ENCODE data around the gene ALAS1. TPM values are rescaled to one million over a fixed set of nuclear protein-coding genes. Genes with fewer than 3 reads are reported as not detected.

The ALAS1 gene
- total RNA-seq, 2 experiments from 2014 or later = 34.4 to 43.6 TPM

DNA sequence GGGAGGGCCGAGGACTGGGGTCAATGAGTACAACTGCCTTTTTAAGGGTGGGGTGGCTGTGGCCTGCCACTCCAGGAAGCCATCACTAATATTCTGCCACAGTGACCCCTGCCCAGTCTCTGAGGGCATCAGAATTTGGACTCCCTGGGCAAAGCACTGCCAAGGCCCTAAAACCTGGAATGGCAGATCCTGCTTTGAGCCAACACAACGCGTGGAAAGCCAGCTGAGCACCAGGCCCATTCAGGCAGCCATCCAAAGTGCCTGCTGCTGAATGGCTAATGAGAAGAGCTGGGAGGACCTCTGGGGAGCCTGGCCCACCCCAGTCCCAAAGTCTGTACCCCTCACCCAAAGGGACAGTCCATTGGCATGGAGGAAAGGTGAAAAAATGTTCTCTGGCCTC is 36.0 kb downstream of the ALAS1 start:
- Histone ChIP-seq H3K79me2 (ENCODE audit: insufficient read depth, low read depth, low read length) (peaks cover 22% of the 10 kb centered on the region; the same call in 1 of the 2 replicates), H3K36me3 (ENCODE audit: insufficient read depth, low read length) (peaks cover 44% of the 10 kb centered on the region), H4K20me1 (ENCODE audit: insufficient read depth, low read length) (no peaks in the 10 kb centered on the region), H3K4me1 (ENCODE audit: insufficient read depth, low read length, poor library complexity, severe bottlenecking) (peaks cover 16% of the 10 kb centered on the region), H3K9me3 (ENCODE audit: low read length) (no peaks in the 10 kb centered on the region), H2AFZ (ENCODE audit: low read length) (no peak overlapping the region), H3K4me2 (ENCODE audit: low read length) (no peak overlapping the region), H3K9me2 (ENCODE audit: insufficient read depth, low read length) (no peaks in the 10 kb centered on the region), H3K27ac (ENCODE audit: low read depth, low read length, poor library complexity, severe bottlenecking) (no peak overlapping the region), H3K4me3 (ENCODE audit: low read depth, low read length, poor library complexity, severe bottlenecking) (no peak overlapping the region)
- DNase-seq (ENCODE audit: low spot score) = no peak
- BruUV-seq (replicated peaks) = no TSS peak
- intact Hi-C loops (cut with micrococcal nuclease; ENCODE audit: unreplicated experiment) = no loop called here
- POLR2A ChIA-PET = interaction anchor here (0.7 to 0.8 kb wide), 2 partner anchors 78 to 105 kb away, joined by 4 read pairs; no protein-coding TSS in a partner anchor
- CTCF ChIA-PET (ENCODE audit: unreplicated experiment) = no interaction called here
- TF ChIP-seq, protein P1, sequence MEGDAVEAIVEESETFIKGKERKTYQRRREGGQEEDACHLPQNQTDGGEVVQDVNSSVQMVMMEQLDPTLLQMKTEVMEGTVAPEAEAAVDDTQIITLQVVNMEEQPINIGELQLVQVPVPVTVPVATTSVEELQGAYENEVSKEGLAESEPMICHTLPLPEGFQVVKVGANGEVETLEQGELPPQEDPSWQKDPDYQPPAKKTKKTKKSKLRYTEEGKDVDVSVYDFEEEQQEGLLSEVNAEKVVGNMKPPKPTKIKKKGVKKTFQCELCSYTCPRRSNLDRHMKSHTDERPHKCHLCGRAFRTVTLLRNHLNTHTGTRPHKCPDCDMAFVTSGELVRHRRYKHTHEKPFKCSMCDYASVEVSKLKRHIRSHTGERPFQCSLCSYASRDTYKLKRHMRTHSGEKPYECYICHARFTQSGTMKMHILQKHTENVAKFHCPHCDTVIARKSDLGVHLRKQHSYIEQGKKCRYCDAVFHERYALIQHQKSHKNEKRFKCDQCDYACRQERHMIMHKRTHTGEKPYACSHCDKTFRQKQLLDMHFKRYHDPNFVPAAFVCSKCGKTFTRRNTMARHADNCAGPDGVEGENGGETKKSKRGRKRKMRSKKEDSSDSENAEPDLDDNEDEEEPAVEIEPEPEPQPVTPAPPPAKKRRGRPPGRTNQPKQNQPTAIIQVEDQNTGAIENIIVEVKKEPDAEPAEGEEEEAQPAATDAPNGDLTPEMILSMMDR (conservative IDR thresholded peaks at IDR 0.05; ENCODE audit: low read length) = no peak
- TF ChIP-seq EZH2phosphoT487 (IDR thresholded peaks at IDR 0.05; ENCODE audit: borderline replicate concordance, low read depth, low read length) = no peak

GRCh38 chr3:52234516-52235447 is 36.8 kb downstream of the ALAS1 start:
- intact Hi-C loops (cut with micrococcal nuclease; ENCODE audit: unreplicated experiment) = no loop called here
- ChIA-PET CTCF (ENCODE audit: unreplicated experiment) (interaction anchor here (1.0 kb wide), 1 partner anchor 9 kb away, joined by 4 read pairs; the partner anchor contains the start of gene TLR9), POLR2A (interaction anchor here (0.8 to 1.1 kb wide), 2 partner anchors 9 to 77 kb away, joined by 4 to 5 read pairs; partner anchors contain the start of gene TLR9)
- Histone ChIP-seq H3K4me1 (ENCODE audit: insufficient read depth, low read length, poor library complexity, severe bottlenecking) (peaks cover 18% of the 10 kb centered on the region), H3K9me2 (ENCODE audit: insufficient read depth, low read length) (no peaks in the 10 kb centered on the region), H3K36me3 (ENCODE audit: insufficient read depth, low read length) (peaks cover 36% of the 10 kb centered on the region), H3K4me3 (ENCODE audit: low read depth, low read length, poor library complexity, severe bottlenecking) (no peak overlapping the region), H3K27ac (ENCODE audit: low read depth, low read length, poor library complexity, severe bottlenecking) (no peak overlapping the region), H4K20me1 (ENCODE audit: insufficient read depth, low read length) (no peaks in the 10 kb centered on the region), H3K4me2 (ENCODE audit: low read length) (no peak overlapping the region), H2AFZ (ENCODE audit: low read length) (no peak overlapping the region), H3K79me2 (ENCODE audit: insufficient read depth, low read depth, low read length) (peaks cover 22% of the 10 kb centered on the region; the same call in 1 of the 2 replicates), H3K9me3 (ENCODE audit: low read length) (no peaks in the 10 kb centered on the region)
- BruUV-seq (replicated peaks) = no TSS peak
- no peak for DNase-seq (ENCODE audit: low spot score)
- TF ChIP-seq EZH2phosphoT487 (IDR thresholded peaks at IDR 0.05; ENCODE audit: borderline replicate concordance, low read depth, low read length) = no peak
- TF ChIP-seq, protein P1 (conservative IDR thresholded peaks at IDR 0.05; ENCODE audit: low read length) = 0 out of 2 replicates have a peak, but pooled peaks have one; percentile 15

Data from OCI-LY7 (cell line).